ENCODE data around the gene SLC9A6.

GRCh38 chrX:136064661-136065043 lies 79.4 kb downstream of the SLC9A6 start:
- no peak for TF ChIP-seq NR3C1 (CRISPR knock-in tag; IDR thresholded peaks at IDR 0.05)
- no peak for TF ChIP-seq CTCF (CRISPR knock-in tag; IDR thresholded peaks at IDR 0.05)
- TF ChIP-seq ZBTB34 (CRISPR knock-in tag; IDR thresholded peaks at IDR 0.05): no peak
- TF ChIP-seq, protein P1, sequence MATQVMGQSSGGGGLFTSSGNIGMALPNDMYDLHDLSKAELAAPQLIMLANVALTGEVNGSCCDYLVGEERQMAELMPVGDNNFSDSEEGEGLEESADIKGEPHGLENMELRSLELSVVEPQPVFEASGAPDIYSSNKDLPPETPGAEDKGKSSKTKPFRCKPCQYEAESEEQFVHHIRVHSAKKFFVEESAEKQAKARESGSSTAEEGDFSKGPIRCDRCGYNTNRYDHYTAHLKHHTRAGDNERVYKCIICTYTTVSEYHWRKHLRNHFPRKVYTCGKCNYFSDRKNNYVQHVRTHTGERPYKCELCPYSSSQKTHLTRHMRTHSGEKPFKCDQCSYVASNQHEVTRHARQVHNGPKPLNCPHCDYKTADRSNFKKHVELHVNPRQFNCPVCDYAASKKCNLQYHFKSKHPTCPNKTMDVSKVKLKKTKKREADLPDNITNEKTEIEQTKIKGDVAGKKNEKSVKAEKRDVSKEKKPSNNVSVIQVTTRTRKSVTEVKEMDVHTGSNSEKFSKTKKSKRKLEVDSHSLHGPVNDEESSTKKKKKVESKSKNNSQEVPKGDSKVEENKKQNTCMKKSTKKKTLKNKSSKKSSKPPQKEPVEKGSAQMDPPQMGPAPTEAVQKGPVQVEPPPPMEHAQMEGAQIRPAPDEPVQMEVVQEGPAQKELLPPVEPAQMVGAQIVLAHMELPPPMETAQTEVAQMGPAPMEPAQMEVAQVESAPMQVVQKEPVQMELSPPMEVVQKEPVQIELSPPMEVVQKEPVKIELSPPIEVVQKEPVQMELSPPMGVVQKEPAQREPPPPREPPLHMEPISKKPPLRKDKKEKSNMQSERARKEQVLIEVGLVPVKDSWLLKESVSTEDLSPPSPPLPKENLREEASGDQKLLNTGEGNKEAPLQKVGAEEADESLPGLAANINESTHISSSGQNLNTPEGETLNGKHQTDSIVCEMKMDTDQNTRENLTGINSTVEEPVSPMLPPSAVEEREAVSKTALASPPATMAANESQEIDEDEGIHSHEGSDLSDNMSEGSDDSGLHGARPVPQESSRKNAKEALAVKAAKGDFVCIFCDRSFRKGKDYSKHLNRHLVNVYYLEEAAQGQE (IDR thresholded peaks at IDR 0.05; ENCODE audit: borderline replicate concordance in 1 of 2, low read depth in 1 of 2, low read length in 2 of 2): no peak
- no peak for TF ChIP-seq ZEB1 (IDR thresholded peaks at IDR 0.05; ENCODE audit: insufficient replicate concordance, low read depth)
- TF ChIP-seq SMC3 (IDR thresholded peaks at IDR 0.05; ENCODE audit: low read length): no peak
- no peak for TF ChIP-seq RBM39 (IDR thresholded peaks at IDR 0.05; ENCODE audit: low read depth, low read length, poor library complexity, severe bottlenecking)
- TF ChIP-seq TBX3 (IDR thresholded peaks at IDR 0.05; ENCODE audit: borderline replicate concordance): no peak
